CD4-positive, alpha-beta memory T cell (primary cell): ENCODE data around the gene TOMM7. TPM values are rescaled to one million over a fixed set of nuclear protein-coding genes. Genes with fewer than 3 reads are reported as not detected.

ENCODE experiments used
- CTCF ChIA-PET: fragments of 350-600 bp; sonication (Branson Sonifier 250); formaldehyde crosslinking; loops from one replicate; lab custom pipeline; 2021; ENCODE audit warnings: inconsistent platforms; ENCODE audit not compliant: partially characterized antibody; lab: Charles Lee
- POLR2A ChIA-PET: fragments of 350-600 bp; sonication (Branson Sonifier 250); formaldehyde crosslinking; loops from one replicate; lab custom pipeline; 2021; ENCODE audit not compliant: partially characterized antibody; lab: Charles Lee
- DNase-seq, 5 donors: peaks; one replicate each; pipeline versions ENCODE4 v3.0.0 to v3.0.0-alpha.2; 2020 to 2022; ENCODE audit warnings: mixed read lengths in 1 of 5
- H3K27ac ChIP-seq: one replicate; pipeline ENCODE4 v1.7.0; 2013; ENCODE audit warnings: low read depth, low read length
- H3K27me3 ChIP-seq: 2 replicates; pipeline ENCODE4 v1.7.0; 2013; ENCODE audit warnings: mild to moderate bottlenecking, low read length, moderate library complexity; ENCODE audit not compliant: insufficient read depth
- H3K36me3 ChIP-seq: 2 replicates; pipeline ENCODE4 v1.7.0; 2013; ENCODE audit warnings: mild to moderate bottlenecking, low read length, moderate library complexity; ENCODE audit not compliant: insufficient read depth
- H3K4me1 ChIP-seq: 2 replicates; pipeline ENCODE4 v1.7.0; 2013; ENCODE audit warnings: mild to moderate bottlenecking, low read length, moderate library complexity; ENCODE audit not compliant: insufficient read depth
- H3K4me3 ChIP-seq, 2 donors: one replicate each; pipeline ENCODE4 v1.7.0; 2013; ENCODE audit warnings: low read length in 2 of 2, mild to moderate bottlenecking in 1 of 2
- H3K9me3 ChIP-seq, 2 donors: one replicate each; pipeline ENCODE4 v1.7.0; 2013; ENCODE audit warnings: low read length in 2 of 2, control low read depth in 1 of 2; ENCODE audit not compliant: control insufficient read depth in 1 of 2
- H3K27ac Mint-ChIP-seq, 7 donors: one replicate each; pipeline ENCODE4 v1.8.0; 2020 to 2021; ENCODE audit warnings: mixed read lengths in 7 of 7, mild to moderate bottlenecking in 6 of 7, inconsistent platforms in 3 of 7, moderate library complexity in 3 of 7
- H3K27me3 Mint-ChIP-seq, 2 donors: one replicate each; pipeline ENCODE4 v1.8.0; 2020 to 2021; ENCODE audit warnings: mixed read lengths in 2 of 2
- H3K36me3 Mint-ChIP-seq, 2 donors: one replicate each; pipeline ENCODE4 v1.8.0; 2020 to 2021; ENCODE audit warnings: mixed read lengths in 2 of 2, inconsistent platforms in 1 of 2, mild to moderate bottlenecking in 1 of 2
- H3K4me1 Mint-ChIP-seq, 4 donors: one replicate each; pipeline ENCODE4 v1.8.0; 2020 to 2021; ENCODE audit warnings: mixed read lengths in 4 of 4, mild to moderate bottlenecking in 1 of 4
- H3K4me3 Mint-ChIP-seq, 8 donors: one replicate each; pipeline ENCODE4 v1.8.0; 2020 to 2021; ENCODE audit warnings: mixed read lengths in 8 of 8, mild to moderate bottlenecking in 7 of 8, moderate library complexity in 6 of 8, inconsistent platforms in 3 of 8
- H3K9me3 Mint-ChIP-seq, 8 donors: one replicate each; pipeline ENCODE4 v1.8.0; 2020 to 2021; ENCODE audit warnings: mixed read lengths in 8 of 8, mild to moderate bottlenecking in 5 of 8, inconsistent platforms in 3 of 8, moderate library complexity in 1 of 8
- intact Hi-C: fragments of 100-400 bp; cut with micrococcal nuclease; formaldehyde crosslinking; loops from one replicate; pipeline ENCODE4 v1.15.1; 2023
- polyA plus RNA-seq, 2 donors: library from polyadenylated mRNA; unstranded; fragments of 300-500 nt; fragmentation: Illumina TruSeq; gene quantifications; one replicate each; pipeline ENCODE4 v1.2.3, GENCODE V29; 2021
- total RNA-seq, 2 experiments: library from RNA; stranded (reverse); gene quantifications; one replicate each; pipeline ENCODE4 v1.2.3, GENCODE V29; 2021

Gene TOMM7
- total and polyA plus RNA-seq, 4 experiments from 2014 or later, result 267 to 701 (median 595) TPM

GRCh38 chr7:22859641-22860290, 37.1 kb upstream of the TOMM7 start:
- H3K4me1 ChIP-seq, result peaks cover 13% of the 10 kb centered on the region
- POLR2A ChIA-PET, result no interaction called here
- H3K9me3 ChIP-seq, result no peaks in the 10 kb centered on the region
- Mint-ChIP-seq H3K4me1 (peaks cover 4 to 19% (median 14%) of the 10 kb centered on the region in 4 donors), H3K36me3 (peaks cover 13 to 19% of the 10 kb centered on the region in 2 donors), H3K4me3 (no peak overlapping the region), H3K27ac (peak overlapping the region in 2 of 7 donors; percentile 29 to 48), H3K27me3 (no peaks in the 10 kb centered on the region), H3K9me3 (no peaks in the 10 kb centered on the region)
- no peaks in the 10 kb centered on the region for H3K36me3 ChIP-seq
- no peak overlapping the region for H3K27ac ChIP-seq
- intact Hi-C loops, result loop anchor here (1.0 kb wide), 1 partner anchor 299 kb away; no protein-coding TSS in a partner anchor
- no peak for DNase-seq
- H3K27me3 ChIP-seq, result no peaks in the 10 kb centered on the region
- H3K4me3 ChIP-seq, result no peak overlapping the region
- CTCF ChIA-PET, result interaction anchor here (0.7 to 1.7 kb wide), 11 partner anchors 9 to 300 kb away, joined by 3 to 8 read pairs (median 3); partner anchors contain the start of gene TOMM7

DNA sequence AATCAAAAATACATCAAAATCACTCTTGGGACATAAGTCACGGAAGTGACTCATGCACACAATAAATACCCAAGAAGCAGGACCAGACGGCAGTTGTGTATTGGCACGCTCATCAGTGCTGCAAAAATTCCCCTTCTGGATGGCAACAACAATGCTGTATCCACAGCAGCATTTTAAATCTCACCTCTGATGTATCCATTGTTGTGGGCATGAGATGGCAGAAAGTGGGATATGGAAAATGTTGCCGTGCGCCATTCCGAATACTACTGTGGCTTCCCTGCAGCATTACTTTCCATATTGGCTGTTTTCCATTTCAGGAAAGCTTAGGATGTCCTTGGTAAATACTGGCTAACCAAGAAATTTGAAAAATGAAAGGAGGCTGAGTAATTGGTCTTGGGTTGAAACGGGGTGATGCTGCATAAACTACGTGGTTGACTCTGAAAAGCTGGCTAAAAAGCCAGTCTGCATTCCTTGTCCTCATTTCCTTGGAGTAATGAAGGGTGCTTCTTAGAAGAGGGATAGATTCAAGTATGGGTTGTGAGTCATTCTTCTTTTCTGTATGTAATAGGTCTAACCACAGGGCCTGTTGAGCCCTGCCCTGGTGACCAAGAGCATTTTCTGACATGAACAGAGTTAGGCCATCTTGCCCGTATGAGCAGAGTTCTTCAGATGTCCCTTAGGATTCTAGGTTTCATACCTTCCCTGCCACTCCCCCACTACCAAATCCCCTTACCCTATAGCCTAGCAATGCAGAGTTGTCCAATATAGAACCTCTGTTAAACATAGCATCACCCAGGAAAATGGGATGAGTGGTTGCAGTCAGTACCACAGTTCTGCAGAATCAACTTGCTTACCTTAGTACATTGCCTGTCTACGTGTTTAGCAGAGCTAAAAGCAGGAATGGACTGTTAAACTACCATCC, 36.3 kb upstream of the TOMM7 start:
- ChIA-PET CTCF (no interaction called here), POLR2A (no interaction called here)
- H3K4me1 ChIP-seq, result peaks cover 15% of the 10 kb centered on the region
- intact Hi-C loops, result no loop called here
- no peak for DNase-seq
- Mint-ChIP-seq H3K4me1 (peaks cover 4 to 17% (median 15%) of the 10 kb centered on the region in 4 donors), H3K27me3 (no peaks in the 10 kb centered on the region), H3K4me3 (no peak overlapping the region), H3K27ac (no peak overlapping the region), H3K36me3 (peaks cover 13 to 22% of the 10 kb centered on the region in 2 donors), H3K9me3 (no peaks in the 10 kb centered on the region)
- H3K36me3 ChIP-seq, result no peaks in the 10 kb centered on the region
- no peaks in the 10 kb centered on the region for H3K27me3 ChIP-seq
- no peak overlapping the region for H3K27ac ChIP-seq
- no peak overlapping the region for H3K4me3 ChIP-seq
- H3K9me3 ChIP-seq, result no peaks in the 10 kb centered on the region

- H3K4me3 ChIP-seq, result no peak overlapping the region
- no peaks in the 10 kb centered on the region for H3K27me3 ChIP-seq
- DNase-seq, result no peak
- H3K36me3 Mint-ChIP-seq, result peaks cover 13 to 23% of the 10 kb centered on the region in 2 donors
- POLR2A ChIA-PET, result no interaction called here
- no peaks in the 10 kb centered on the region for H3K9me3 Mint-ChIP-seq
- CTCF ChIA-PET, result interaction anchor here (0.7 kb wide), 2 partner anchors 191 to 358 kb away, joined by 3 read pairs; no protein-coding TSS in a partner anchor
- peaks cover 19% of the 10 kb centered on the region for H3K4me1 ChIP-seq
- H3K4me1 Mint-ChIP-seq, result peaks cover 8 to 21% (median 20%) of the 10 kb centered on the region in 4 donors
- intact Hi-C loops, result no loop called here
- H3K36me3 ChIP-seq, result no peaks in the 10 kb centered on the region
- H3K27ac ChIP-seq, result no peak overlapping the region
- H3K27ac Mint-ChIP-seq, result no peak overlapping the region
- no peaks in the 10 kb centered on the region for H3K27me3 Mint-ChIP-seq
- no peaks in the 10 kb centered on the region for H3K9me3 ChIP-seq
- H3K4me3 Mint-ChIP-seq, result no peak overlapping the region
Observed at GRCh38 chr7:22858274-22858639, 35.6 kb upstream of the TOMM7 start.

- no peak overlapping the region for H3K4me3 ChIP-seq
- intact Hi-C loops, result no loop called here
- no peaks in the 10 kb centered on the region for H3K27me3 ChIP-seq
- Mint-ChIP-seq H3K4me1 (peaks cover 8 to 21% (median 20%) of the 10 kb centered on the region in 4 donors), H3K4me3 (peak overlapping the region in 1 of 8 donors; percentile 38), H3K27me3 (no peaks in the 10 kb centered on the region), H3K36me3 (peaks cover 13 to 23% of the 10 kb centered on the region in 2 donors), H3K9me3 (no peaks in the 10 kb centered on the region), H3K27ac (no peak overlapping the region)
- no peak overlapping the region for H3K27ac ChIP-seq
- ChIA-PET POLR2A (no interaction called here), CTCF (interaction anchor here (0.9 to 1.9 kb wide), 5 partner anchors 17 to 296 kb away, joined by 3 to 7 read pairs (median 4); no protein-coding TSS in a partner anchor)
- H3K9me3 ChIP-seq, result no peaks in the 10 kb centered on the region
- DNase-seq, result no peak
- no peaks in the 10 kb centered on the region for H3K36me3 ChIP-seq
- peaks cover 20% of the 10 kb centered on the region for H3K4me1 ChIP-seq
Observed at GRCh38 chr7:22856416-22856815, 33.8 kb upstream of the TOMM7 start.

DNA sequence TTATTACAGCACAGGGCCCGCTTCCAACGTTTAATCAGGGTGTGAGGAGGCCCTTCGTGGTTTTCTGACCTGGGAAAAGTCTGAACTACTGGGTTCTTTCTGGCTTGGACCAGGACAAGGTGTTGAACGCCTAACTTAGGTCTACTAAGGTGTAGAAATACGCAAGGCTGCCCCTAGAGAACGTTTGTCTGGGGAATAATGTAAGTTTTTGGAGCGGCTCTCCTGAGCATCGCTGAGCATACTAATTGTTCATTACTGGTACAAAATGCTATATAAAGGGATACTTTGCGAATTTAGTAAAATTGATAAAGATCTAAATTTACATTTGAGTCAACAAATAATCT, 32.4 kb upstream of the TOMM7 start:
- Mint-ChIP-seq H3K27ac (peak overlapping the region in 6 of 7 donors; percentile 79 to 95 (median 92)), H3K36me3 (peaks cover 10 to 23% of the 10 kb centered on the region in 2 donors), H3K4me1 (peaks cover 8 to 20% (median 18%) of the 10 kb centered on the region in 4 donors), H3K4me3 (peak overlapping the region; percentile 88 to 95 (median 95)), H3K9me3 (no peaks in the 10 kb centered on the region), H3K27me3 (no peaks in the 10 kb centered on the region)
- no peak for DNase-seq
- POLR2A ChIA-PET, result interaction anchor here (1.4 to 1.5 kb wide), 2 partner anchors 43 to 174 kb away, joined by 3 read pairs; no protein-coding TSS in a partner anchor
- H3K27me3 ChIP-seq, result no peaks in the 10 kb centered on the region
- intact Hi-C loops, result loop anchor here (2.0 kb wide), 1 partner anchor 294 kb away; no protein-coding TSS in a partner anchor
- H3K36me3 ChIP-seq, result no peaks in the 10 kb centered on the region
- no peaks in the 10 kb centered on the region for H3K9me3 ChIP-seq
- peak overlapping the region; percentile 63 to 93 for H3K4me3 ChIP-seq
- peaks cover 20% of the 10 kb centered on the region for H3K4me1 ChIP-seq
- peak overlapping the region; percentile 90 for H3K27ac ChIP-seq
- CTCF ChIA-PET, result interaction anchor here (0.9 to 3.4 kb wide), 3 partner anchors 10 to 200 kb away, joined by 4 to 17 read pairs (median 9); partner anchors contain the start of gene TOMM7

DNA sequence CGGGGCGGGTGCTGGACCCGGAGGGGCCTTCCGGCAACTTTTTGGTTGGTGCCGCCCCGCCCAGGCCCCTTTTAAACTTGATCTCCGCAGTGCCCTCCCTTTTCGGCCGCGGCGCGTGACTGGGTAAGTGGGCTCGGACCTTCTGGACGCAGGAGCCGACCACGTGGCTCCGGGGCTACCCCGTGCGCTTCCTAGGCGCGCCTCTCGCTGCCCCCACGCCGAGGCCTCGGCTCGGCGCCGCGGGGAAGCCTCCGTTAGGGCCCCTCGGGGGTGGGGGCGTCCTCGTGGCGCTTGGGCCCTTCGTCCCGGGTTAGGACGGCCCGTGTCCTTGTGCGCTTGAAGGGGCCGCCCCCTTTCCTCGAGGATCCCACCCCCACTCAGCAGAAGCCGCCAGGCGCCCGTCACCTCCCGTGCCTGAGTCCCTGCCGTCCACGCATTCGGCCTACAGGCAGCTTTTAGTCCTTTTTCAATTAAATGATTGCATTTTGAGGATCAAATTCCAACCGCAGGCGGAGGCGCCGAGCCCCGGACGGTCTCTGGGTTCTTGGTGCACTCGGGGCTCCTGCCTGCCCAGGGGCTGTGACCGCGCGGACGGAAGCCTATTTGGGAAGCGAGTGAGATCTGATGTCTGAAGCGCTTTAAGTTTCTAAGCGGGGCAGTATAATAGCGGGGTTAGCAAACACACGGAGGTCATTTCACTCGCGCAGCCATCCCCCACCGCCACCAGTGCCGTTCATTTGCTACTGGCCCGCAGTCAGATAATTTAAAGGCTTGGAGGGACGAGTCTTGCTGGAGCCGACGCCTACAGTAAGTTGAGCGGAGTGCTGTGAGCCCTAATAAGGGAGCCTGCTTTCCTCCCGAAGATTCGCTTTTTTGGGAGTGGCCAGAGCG, 31.8 kb upstream of the TOMM7 start:
- Mint-ChIP-seq H3K27ac (peak overlapping the region; percentile 79 to 96 (median 93)), H3K9me3 (no peaks in the 10 kb centered on the region), H3K4me3 (peak overlapping the region; percentile 88 to 95 (median 95)), H3K27me3 (peaks cover 0 to 2% of the 10 kb centered on the region in 2 donors), H3K4me1 (peaks cover 8 to 20% (median 18%) of the 10 kb centered on the region in 4 donors), H3K36me3 (peaks cover 10 to 23% of the 10 kb centered on the region in 2 donors)
- H3K4me1 ChIP-seq, result peaks cover 20% of the 10 kb centered on the region
- no peaks in the 10 kb centered on the region for H3K36me3 ChIP-seq
- intact Hi-C loops, result loop anchor here (1.0 to 2.0 kb wide), 4 partner anchors 32 to 294 kb away; partner anchors contain the start of genes HYCC1 and TOMM7
- H3K9me3 ChIP-seq, result no peaks in the 10 kb centered on the region
- ChIA-PET CTCF (interaction anchor here (1.0 to 3.4 kb wide), 9 partner anchors 15 to 293 kb away, joined by 3 to 17 read pairs (median 4); partner anchors contain the start of gene TOMM7), POLR2A (interaction anchor here (1.4 to 1.5 kb wide), 3 partner anchors 34 to 175 kb away, joined by 3 read pairs; no protein-coding TSS in a partner anchor)
- H3K27me3 ChIP-seq, result no peaks in the 10 kb centered on the region
- H3K4me3 ChIP-seq, result peak overlapping the region; percentile 63 to 93
- H3K27ac ChIP-seq, result peak overlapping the region; percentile 90
- DNase-seq, result peak; percentile 40 to 84 (median 77)
